ENCODE data around the gene TRIO. TPM values are rescaled to one million over a fixed set of nuclear protein-coding genes. Genes with fewer than 3 reads are reported as not detected.

The TRIO gene
- total RNA-seq, 2 donors from 2014 or later: 62.0 to 137 TPM

- Histone ChIP-seq H3K36me3 (replicated peaks in 1 of 2; ENCODE audit: insufficient read depth in 1 of 2, low read depth in 2 of 2) (no peaks in the 10 kb centered on the region), H3K4me1 (peaks cover 4% of the 10 kb centered on the region), H3K4me3 (no peak overlapping the region), H3K27me3 (no peaks in the 10 kb centered on the region), H3K27ac (no peak overlapping the region), H3K9me3 (no peaks in the 10 kb centered on the region)
- WGBS, 2 donors: 70 to 71% methylated on average over 6 of the region's 6 CpGs
- DNase-seq (no peak), ATAC-seq (no peak)
- intact Hi-C loops (cut with DNase I): no loop called here
- TF ChIP-seq CTCF (IDR thresholded peaks at IDR 0.05) (no peak), POLR2A (IDR thresholded peaks at IDR 0.05) (no peak)
These were observed 184.5 kb downstream of the TRIO start for GRCh38 chr5:14327624-14328023.

DNA sequence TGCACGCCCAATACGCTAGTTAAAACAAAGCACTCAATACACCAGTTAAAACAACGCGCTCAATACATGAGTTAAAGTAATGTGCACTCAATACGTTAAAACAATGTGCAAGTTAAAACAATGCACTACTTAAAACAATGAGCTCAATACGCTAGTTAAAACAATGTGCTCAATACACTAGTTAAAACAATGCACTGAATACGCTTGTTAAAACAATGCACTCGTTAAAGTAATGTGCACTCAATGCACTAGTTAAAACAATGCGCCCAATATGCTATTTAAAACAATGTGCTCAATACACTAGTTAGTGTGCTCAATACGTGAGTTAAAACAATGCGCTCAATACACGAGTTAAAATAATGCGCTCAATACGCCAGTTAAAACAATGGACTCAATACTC, 185.0 kb downstream of the TRIO start:
- H3K36me3 ChIP-seq (replicated peaks in 1 of 2; ENCODE audit: insufficient read depth in 1 of 2, low read depth in 2 of 2): no peaks in the 10 kb centered on the region
- H3K4me3 ChIP-seq: no peak overlapping the region
- no peak overlapping the region for H3K27ac ChIP-seq
- H3K4me1 ChIP-seq: peaks cover 4% of the 10 kb centered on the region
- TF ChIP-seq POLR2A (IDR thresholded peaks at IDR 0.05) (no peak), CTCF (IDR thresholded peaks at IDR 0.05) (no peak)
- no peak for DNase-seq
- 95 to 96% methylated on average over 14 of the region's 14 CpGs for WGBS, 2 donors
- no peaks in the 10 kb centered on the region for H3K9me3 ChIP-seq
- ATAC-seq: no peak
- intact Hi-C loops (cut with DNase I): no loop called here
- no peaks in the 10 kb centered on the region for H3K27me3 ChIP-seq

DNA sequence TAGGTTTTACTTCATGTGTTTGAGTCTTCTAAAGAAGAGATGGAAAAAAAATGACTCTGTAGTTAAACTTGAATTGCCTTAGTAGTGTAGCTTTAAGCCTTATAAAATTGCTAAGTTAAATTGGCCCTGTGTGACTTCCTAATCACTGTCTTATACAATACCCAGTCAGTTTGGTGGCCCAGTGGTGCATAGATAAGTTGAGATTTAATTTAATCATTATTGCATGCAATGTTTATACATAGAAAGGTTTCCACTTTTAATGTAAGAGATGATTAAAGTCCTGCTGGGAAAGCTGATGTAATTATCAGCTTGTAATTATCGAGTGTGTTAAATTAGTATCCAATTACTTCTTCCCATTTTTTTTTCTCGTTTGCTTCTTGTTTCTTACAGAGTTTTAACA, 187.1 kb downstream of the TRIO start:
- peaks cover 4% of the 10 kb centered on the region for H3K4me1 ChIP-seq
- ATAC-seq (no peak), DNase-seq (no peak)
- H3K27ac ChIP-seq: peak overlapping the region in 1 of 4 donors; percentile 60
- 45 to 54% methylated on average over 2 of the region's 2 CpGs for WGBS, 2 donors
- no peaks in the 10 kb centered on the region for H3K9me3 ChIP-seq
- intact Hi-C loops (cut with DNase I): no loop called here
- no peak overlapping the region for H3K4me3 ChIP-seq
- H3K36me3 ChIP-seq (replicated peaks in 1 of 2; ENCODE audit: insufficient read depth in 1 of 2, low read depth in 2 of 2): no peaks in the 10 kb centered on the region
- no peaks in the 10 kb centered on the region for H3K27me3 ChIP-seq
- TF ChIP-seq CTCF (IDR thresholded peaks at IDR 0.05) (no peak), POLR2A (IDR thresholded peaks at IDR 0.05) (no peak)

- peak; percentile 56 for ATAC-seq
- H3K9me3 ChIP-seq: no peaks in the 10 kb centered on the region
- no peak overlapping the region for H3K4me3 ChIP-seq
- WGBS, 2 donors: 53 to 68% methylated on average over 14 of the region's 14 CpGs
- H3K27me3 ChIP-seq: no peaks in the 10 kb centered on the region
- DNase-seq: no peak
- H3K4me1 ChIP-seq: peaks cover 4% of the 10 kb centered on the region
- no peaks in the 10 kb centered on the region for H3K36me3 ChIP-seq (replicated peaks in 1 of 2; ENCODE audit: insufficient read depth in 1 of 2, low read depth in 2 of 2)
- peak overlapping the region in 2 of 4 donors; percentile 33 to 60 for H3K27ac ChIP-seq
- intact Hi-C loops (cut with DNase I): no loop called here
- TF ChIP-seq CTCF (IDR thresholded peaks at IDR 0.05): no peak
- TF ChIP-seq POLR2A (IDR thresholded peaks at IDR 0.05): no peak
These were observed 187.7 kb downstream of the TRIO start for GRCh38 chr5:14330729-14331385.

- H3K4me3 ChIP-seq: no peak overlapping the region
- H3K9me3 ChIP-seq: no peaks in the 10 kb centered on the region
- ATAC-seq (no peak), DNase-seq (no peak)
- intact Hi-C loops (cut with DNase I): no loop called here
- peaks cover 4% of the 10 kb centered on the region for H3K4me1 ChIP-seq
- peak overlapping the region in 1 of 4 donors; percentile 60 for H3K27ac ChIP-seq
- no peak for TF ChIP-seq CTCF (IDR thresholded peaks at IDR 0.05)
- WGBS, 2 donors: 60 to 79% methylated on average over 4 of the region's 4 CpGs
- no peaks in the 10 kb centered on the region for H3K36me3 ChIP-seq (replicated peaks in 1 of 2; ENCODE audit: insufficient read depth in 1 of 2, low read depth in 2 of 2)
- H3K27me3 ChIP-seq: no peaks in the 10 kb centered on the region
These were observed 188.2 kb downstream of the TRIO start for GRCh38 chr5:14331386-14331781.
